22Rv1 (cell line): ENCODE measurements around the gene TLR5.
A peak's percentile ranks its signal among the peaks of the same experiment; 100 is the strongest.

ENCODE experiments used
- CTCF ChIP-seq: fragments of 450-650 bp; IDR thresholded peaks from 2 replicates; pipeline ENCODE4 v1.5.1; 2017; ENCODE audit warnings: mild to moderate bottlenecking
- ZFX ChIP-seq: fragments of 450-650 bp; IDR thresholded peaks from 2 replicates; pipeline ENCODE4 v1.6.1; 2017; ENCODE audit warnings: antibody characterized with exemption, borderline replicate concordance

- TF ChIP-seq CTCF (peak; percentile 99), ZFX (no peak)
Measured at GRCh38 chr1:223142795-223143536, at the start of gene TLR5.
